ENCODE results near the gene APOL3.
A peak's percentile ranks its signal among the peaks of the same experiment; 100 is the strongest.
"Not testable (repeated sequence)": the region's sequence is repeated elsewhere in the genome, so short reads cannot be mapped to it uniquely, and the experiment has no call there.

The APOL3 gene

DNA sequence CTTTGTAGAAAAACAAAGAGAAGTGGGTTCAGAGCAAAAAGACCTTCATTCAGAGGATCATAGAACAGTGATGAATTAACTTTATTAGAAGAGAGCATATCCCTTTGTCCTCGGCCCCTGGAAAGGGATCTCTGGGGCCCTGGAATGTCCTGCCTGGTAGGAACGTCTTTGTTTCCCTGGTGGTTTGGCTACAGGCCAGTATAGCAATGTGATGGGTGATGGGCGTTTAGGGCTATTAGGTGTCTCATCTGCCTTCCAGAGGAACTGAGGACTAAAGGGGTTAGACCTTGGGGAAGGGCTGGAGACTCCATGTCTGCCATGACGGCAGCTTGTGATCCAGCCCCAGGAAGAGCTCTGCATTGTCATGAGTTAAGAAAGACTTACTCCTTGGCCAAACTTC is 32.0 kb upstream of the APOL3 start:
- DNase-seq = no peak

DNA sequence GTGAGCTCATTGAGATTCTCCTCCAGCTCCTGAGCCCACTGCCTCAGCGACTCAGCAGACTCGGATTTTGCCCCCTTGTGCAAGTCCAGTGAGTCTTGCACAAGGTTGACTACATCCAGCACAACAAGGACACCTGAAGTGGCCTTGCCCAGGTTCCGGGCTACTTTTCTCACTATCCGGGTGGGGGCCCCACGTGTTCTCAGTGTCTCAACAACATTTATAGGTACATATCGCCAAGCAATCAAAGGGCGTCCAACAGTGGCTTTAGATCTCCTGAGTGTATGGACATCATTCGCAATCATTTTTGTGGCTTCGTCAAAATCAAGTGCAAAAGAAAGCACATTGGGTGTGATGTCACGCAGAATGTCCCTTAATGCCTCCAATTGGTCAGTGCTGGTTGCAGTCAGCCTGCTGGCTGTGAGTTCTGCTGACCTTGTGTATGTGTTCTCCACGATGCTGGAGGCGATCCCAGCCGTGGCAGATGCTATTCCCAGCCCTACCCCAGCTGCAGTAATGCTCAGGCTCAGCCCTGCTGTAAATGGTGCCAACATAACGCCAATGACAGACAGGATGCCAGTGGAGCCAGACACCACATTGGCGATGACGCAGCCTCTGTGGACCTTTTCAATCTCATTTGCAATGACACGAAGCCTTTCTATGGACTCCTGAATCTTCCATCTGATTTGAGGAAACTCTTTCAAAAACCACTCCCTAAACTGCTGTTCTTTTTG is 30.7 kb upstream of the APOL3 start:
- no peak for DNase-seq

DNA sequence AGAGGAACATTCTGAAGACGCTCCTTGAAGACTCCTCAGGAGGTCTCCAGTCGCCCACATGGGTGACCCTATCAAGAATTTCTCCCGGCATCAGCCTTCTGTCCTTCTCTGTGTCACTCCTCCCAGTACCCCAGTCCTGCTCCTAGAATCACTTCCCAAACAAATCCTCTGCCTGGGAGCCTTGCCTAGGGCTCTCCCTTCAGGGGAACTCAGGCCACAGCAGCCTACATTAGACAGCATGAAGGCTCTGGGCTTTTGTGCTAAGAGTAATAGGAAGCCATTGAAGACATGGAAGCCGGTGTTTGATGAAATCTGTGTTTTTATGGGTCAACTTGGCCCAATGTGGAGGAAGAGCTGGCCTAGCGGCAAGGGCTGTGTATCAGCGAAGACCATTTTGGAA is 27.3 kb upstream of the APOL3 start:
- not testable (repeated sequence) for DNase-seq

DNA sequence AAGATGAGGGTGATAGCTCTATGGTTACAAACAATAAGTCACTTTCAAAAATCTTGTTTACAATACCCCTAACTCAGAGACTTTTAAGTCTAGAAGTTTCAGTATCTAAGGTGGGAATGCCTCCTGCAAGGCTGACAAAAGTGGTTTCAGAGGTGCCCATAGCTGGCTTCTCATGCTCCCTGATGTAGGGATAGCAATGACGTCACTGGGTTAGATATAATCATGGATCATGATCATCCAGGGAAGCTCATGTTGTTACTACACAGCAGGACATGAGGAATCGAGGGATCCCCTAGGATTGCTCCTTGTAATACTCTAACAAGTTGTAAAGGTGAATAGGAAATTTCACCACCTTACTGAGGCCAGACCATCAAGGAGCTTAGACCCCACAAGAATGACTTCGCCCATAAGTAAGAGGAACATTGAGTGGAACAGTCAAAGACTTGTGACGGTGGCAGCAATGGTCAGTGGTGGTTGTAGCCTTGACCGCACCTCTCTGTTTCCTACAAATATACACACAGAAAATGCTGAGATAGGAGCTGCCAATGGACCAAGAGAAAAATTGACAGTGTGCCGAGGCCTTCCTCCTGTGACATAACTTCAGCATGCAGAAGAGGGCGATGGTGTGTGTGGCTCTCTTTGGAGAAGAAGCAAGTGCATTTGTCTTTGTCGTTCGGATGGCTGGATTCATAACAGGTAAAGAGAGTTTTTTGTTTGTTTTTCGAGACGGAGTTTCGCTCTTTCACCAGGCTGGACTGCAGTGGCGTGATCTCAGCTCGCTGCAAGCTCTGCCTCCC is 25.5 kb upstream of the APOL3 start:
- DNase-seq = no peak

DNA sequence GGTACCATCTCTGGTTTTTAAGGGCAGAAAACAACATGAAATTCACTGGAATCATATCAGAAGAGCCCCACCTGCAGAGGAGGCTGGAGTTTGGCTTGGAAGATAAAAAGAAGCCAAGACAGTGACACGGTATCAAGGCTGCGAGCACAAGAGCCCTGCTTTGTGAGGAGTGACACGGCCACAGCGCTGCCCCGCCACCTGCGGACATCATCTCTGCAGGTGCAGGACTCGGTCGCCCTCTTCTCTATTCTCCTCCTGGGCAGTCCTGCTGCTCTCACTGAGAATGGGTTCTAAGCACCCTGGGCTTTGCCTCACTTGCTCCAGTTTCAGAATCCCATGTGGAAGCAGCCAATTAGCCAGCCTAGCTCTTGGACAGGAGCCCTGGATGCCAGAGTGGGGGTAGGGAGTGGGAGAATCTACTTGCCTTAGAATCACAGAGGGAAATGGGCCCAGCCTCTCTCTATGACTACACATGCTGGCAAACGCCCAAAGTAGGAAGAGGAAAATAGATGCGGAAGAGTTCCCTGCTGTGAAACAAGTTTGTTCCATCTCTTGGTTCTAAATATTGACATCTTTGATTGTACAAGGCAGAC is 24.0 kb upstream of the APOL3 start:
- no peak for DNase-seq

DNA sequence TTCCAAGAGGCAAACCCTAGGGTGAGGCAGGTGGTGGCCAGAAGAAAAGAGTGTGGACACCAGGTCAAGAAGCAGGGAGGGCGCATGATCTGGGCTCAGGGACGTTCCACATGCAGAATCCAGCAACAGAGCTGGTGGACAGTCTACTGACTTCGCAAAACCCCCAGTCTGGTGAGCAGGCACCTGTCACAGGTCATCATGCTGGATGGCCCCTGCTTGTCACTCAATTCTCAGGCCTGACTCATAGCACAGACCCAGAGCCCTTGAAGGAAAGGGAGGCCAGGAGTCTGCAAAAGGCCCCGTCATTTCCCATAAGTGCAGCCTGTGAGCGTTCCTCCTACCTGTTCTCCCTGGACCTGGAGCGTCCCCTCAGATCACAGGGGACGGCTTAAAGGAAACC is 22.9 kb upstream of the APOL3 start:
- DNase-seq = no peak

DNA sequence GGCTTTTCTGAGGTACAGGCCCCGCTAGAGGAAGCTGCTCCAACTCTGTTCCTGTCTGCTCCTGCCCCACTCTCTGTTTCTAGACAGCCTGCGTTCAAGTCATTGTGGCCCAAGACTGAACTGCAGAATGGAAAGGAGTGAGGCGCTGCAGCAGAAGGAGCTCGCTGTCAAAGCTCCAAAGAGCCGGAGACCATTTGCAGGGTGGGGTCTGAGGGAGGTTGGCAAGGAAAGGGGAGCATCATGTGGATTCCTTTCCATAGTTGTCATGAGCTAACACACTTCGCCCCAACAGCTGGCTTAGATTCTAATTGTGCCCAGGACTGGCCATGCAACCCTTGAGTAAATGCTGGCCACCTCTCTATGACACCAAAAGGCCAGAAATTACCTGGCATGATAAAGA is 22.3 kb upstream of the APOL3 start:
- DNase-seq = no peak

DNA sequence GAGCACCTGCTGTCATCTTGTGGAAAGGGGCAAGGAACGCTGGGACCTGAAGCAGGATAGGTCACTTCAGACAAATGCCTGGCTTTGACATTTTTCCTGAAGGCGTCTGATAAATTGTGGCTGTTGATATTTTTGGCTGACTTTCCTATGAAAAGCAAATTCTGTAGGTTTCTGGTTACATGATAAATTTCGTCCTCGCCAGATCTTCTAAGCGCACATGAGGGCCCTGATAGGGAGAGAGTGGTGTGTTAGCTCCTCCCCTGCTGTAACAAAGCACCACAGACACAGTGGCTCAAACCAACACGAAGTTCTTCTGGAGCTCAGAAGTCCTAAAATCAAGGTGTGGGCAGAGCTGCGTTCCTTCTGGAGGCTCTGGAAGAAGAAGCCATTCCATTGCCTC is 21.5 kb upstream of the APOL3 start:
- DNase-seq = no peak

DNA sequence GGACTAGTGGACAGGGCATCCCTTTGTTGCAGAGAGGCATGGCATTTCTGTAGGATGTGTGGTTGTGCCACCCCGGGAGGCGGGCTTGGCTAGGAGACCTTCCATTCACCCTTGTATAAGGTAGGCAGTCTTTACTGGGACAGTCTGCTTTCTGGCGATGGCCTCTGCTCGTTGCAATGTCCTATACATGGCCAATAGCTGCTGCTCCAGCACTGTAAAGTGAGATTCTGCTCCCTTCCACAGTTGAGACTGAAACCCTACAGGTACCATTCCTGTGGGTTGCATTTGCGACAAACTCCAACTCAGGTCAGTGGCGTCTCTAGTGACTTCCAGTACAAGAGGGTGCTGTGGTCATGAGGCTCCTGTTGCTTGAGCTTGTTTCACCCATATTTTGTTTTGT is 20.4 kb upstream of the APOL3 start:
- DNase-seq = no peak

DNA sequence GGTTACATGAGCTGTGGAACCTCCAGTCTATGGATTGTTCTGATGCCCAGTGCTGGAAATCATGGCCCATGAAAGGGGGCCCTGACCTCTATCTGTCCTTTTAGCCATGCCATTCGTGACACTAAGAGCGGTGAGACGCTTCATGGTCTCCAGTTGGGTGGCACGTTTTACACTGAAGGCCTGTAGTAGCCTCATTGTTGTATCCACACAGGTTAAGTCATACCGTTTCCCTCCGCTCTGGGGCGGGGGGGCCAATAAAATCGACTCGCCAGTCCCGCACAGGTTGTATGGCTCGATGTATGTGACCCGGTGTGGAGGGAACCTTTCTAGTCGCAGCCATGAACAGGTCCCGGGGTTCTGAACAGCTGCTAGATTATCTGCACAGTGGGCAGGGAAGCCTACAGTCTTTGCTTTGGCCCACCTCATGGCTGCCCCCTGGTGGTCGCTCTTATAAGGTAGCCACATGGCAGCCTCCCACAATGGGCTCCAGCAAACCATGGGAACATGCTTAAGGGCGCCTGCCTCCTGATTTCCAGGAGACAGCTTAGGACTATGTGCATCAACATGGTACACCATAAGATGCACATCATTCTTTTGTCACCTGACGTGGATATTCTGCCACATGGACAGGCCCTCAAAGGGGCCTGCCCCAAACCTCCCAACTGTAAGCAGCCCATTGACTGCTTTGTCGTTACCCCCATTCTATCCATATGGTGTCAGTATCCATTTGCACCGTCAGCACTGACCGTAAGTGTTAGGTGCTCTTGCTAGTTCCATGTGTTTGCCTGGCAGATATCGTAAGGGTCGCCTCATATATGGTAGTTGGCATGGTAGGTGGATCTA is 19.7 kb upstream of the APOL3 start:
- DNase-seq = no peak

DNA sequence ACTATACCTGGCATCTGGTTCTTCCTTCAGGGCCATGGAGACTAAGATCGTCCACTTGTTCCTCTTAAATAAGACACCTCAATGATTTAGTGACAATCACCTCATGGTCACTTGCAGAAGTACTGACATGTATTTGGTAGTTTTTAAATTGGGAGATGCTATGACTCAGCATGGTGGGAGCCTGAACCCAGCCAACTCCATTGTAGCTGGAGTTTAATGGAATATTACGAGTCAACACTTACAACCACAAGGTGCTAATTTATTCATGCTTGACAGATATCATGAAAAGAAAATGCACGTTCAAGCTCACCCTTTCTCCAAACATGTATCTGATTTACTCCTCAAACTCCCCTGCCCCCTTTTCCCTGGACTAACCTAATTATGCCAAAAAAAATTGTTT is 16.6 kb upstream of the APOL3 start:
- DNase-seq = no peak

DNA sequence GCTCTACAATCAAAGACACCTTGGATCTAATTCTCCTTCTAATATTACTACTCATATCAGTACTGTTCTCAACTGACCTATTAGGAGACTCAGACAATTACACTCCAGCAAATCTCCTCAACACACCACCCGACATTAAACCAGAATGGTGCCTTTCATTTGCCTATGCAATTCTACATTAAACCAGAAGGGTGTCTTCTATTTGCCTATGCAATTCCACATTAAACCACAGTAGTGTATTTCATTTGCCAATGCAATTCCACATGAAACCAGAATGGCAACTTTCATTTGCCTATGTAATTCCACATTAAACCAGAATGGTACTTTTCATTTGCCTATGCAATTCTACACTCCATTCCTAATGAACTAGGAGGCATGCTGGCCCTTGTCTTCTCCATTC is 15.3 kb upstream of the APOL3 start:
- DNase-seq = no peak

DNA sequence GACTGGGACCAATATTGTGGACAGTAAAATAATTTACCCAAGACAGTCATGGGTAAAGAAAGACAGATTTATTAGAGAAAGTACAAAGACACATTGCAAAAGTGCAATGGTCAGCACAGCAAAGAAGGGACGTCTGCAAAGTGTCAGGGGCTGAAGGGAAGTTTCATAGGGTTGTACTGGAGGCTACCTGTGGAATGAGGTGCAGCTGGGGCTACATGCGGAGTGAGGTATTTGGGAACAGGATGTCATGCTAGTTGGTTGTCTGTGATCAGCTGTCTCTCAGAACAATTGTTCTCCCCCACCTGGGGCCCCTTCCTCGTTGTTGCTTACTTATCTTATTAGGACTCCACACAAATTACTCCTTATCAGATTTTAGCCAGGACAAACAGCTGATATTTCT is 11.4 kb upstream of the APOL3 start:
- no peak for DNase-seq

DNA sequence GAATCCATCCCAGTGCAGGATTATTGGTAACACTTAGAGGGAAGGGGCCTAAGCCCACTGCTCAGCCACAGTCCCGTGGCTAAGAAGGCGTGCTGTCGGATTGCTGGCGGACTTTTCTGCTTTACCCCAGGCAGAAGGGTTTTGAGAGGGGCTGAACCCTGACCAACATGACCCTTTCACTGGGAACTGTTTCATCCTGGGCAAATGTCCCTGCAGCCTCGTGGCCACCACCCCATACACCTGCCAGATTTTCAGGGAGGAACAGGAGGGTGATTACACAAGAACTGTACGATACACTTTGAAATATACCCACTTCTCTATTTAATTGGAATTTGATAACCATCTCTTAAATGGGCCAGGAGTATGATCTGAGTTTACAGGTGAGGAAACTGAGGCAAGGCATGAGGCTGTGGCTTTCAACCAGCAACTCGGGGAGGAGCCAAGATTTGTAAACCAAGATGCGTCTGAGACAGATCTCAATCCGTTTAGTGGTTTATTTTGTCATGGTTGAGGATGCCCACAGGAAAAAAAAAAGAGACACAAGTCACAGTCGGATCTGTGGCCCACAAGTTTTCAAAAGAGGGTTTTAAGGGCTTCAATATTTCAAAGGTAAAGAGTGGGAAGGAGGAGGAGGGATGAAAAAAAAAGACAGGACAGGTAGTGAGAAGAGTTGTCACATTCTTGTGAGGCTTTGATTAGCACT is 6.1 kb upstream of the APOL3 start:
- no peak for DNase-seq

DNA sequence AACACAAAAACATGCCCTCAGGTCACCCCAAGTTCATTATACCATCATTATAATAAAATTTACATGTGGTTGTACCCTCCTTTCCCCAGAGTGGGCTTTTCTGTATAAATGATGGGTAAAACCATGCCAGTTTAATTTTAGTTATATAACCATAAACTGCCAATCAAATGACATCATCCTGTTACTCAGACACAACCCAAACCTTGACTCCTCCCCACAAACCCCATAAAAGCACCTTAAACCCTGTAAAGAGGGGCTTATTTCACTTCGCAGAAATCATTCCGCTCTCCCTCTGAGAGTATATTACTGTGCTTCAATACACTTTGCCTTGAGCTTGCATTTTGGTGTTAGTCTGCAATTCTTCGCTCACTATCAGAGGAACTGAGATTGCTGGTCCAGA is 5.5 kb upstream of the APOL3 start:
- no peak for DNase-seq

DNA sequence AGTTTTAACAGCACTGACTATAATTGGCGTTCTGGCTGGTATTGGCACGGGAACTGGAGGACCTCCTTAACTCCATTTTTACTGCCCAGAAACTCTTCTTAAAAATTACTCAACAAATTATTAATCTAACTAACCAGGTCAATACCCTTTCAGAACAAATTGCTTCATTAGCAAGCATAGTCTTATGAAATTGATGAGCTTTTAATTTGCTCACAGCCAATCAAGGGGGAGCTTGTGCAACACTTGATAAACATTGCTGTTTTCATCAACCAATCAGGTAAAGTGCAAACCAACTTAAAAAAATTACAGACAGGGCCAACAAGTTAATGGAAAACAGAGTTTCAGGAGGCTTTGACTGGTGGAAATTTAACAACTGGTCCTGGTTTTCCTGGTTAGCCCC is 4.6 kb upstream of the APOL3 start:
- DNase-seq = no peak

DNA sequence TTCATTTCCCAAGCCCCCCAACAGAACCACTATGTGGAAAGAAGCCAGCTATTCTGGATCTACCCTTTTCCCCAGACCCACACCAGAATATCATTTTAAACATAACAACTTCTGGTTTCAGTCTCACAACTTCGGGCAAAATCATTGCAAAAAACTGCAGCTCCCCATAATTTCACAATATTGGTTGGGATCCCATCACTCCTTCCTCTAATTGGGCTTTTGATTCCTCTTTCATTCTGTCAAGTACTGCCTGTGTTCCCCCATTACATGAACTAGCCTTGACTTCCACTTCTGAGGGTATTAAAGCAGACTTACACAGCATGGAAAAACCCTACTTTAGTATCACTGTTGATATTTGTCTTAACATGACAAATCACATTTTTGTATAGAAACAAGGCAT is 4.1 kb upstream of the APOL3 start:
- no peak for DNase-seq

DNA sequence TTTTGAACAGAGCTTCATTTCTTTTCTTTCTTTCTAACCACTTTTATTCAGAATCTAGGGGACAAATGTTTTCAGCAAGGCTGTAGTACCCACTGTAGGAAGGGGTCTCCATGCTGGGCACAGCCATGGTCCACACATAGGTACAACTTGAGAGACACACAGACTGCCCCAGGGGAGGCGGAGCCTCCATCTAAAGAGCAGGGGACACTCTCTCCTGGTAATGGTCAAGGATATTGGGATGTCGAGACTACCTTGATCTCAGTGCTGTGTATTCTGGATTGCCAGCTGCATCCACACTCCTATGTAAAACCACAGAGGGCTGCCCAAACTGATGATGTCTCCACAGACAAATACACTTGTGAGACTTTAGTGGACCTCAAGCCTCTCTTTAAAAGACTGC is 2.9 kb upstream of the APOL3 start:
- DNase-seq = no peak

DNA sequence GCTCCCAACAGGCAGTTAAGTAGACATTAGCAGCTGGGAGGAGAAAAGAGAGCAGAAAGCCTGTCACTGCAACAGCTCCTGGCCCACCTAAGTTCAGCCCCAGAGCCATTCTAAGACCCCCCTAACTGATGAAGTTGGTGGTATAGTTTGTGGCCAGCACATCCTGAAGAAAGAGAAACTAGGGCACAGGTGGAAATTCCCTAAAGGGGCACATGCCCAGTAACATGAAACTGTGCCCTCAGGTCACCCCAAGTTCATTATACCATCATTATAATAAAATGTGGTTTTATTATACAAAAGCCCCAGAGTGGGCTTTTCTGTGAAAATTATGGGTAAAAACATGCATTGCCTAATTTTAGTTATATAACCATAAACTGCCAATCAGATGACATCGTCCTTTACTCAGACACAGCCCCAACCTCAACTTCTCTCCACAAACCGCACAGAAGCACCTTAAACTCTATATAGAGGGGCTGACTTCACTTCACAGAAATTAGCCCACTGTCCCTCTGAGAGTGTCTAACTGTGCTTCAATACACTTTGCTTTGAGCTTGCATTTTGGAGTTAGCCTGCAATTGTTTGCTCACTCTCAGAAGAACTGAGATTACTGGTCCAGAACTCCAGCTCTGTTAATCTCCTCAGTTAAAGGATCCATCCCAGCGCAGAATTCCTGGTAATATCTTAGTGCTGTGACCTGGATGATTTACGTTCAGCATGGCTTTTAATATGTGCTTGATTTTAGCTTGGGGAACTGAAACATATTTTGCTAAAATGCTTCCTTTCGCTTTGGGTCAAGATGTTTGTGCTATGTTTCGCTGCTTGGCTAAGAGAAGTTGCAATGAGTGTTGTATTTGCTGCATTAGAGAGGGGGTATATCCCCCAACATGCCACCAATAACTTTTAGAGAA is 1.8 kb upstream of the APOL3 start:
- no peak for DNase-seq

DNA sequence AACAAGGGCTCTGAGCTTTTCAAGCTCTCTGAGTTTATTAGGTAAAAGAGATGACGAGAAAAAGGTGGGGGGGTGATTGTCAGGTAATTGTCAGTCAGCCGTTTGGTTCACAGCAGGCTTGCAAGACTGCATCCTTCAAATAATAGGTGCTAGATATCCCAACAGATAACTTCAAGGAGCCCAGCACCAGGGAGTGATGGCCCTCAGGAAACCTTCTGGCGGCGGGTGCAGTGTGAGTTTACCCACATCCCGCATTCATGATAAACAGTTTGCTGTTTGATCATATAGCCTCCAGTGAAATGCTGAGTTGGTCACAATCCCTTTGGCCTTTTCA is 1.2 kb upstream of the APOL3 start:
- not testable (repeated sequence) for DNase-seq

DNA sequence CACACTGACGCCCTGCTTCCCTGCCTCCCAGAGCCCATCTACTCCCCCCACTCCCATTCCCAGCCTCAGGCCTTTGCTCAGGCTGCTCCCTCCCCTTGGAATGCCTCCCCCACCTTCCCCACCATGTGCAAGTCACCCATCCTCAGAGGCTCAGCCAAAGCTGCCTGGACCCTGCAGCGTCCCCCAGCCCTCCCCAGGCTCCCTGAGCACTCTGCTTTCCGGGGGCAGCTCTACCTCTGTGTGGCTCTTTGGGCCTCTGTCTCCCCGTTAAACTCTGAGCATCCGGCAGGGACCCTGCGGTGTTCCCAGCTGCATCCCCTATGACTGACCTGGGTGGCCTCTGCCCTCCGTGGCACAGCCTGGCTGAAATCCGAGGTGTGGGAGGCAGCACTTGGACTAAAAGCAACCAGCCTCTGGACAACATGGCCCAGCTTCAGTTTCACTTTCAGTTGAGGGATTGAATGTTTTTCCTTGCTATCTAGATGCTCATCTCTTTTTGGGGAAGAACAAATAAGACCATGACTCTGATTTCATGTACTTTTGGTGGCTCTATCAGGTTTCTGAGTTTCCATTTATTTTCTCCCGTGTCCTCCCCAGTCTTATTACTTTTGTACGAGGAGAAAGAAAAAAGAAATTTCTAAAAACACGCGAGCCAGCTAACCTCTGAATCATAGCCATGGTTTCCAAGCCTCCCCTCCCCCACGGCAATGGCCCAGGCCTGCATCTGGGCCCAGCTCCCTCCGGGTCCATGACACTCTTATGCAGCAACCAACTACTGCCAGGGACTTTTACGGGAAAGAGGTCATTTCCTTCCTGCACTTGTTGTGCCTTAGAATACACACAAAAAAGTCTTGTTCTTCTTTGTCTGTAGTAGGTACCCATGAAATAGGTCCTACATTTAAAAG is 3.8 kb downstream of the APOL3 start:
- peak; percentile 68 for DNase-seq

All from NCI-H2029 treated with DMSO at 0.1 percent for 48 hours (cell line).